ENCODE data around the gene VSTM2L.

Gene VSTM2L

GRCh38 chr20:37947943-37948342, 45.0 kb downstream of the VSTM2L start:
- DNase-seq (ENCODE audit: low read depth in 2 of 2): no peak
- H3K4me3 ChIP-seq (replicated peaks in 1 of 2; ENCODE audit: low read depth in 2 of 2, low read length in 2 of 2): no peak overlapping the region
- TF ChIP-seq CTCF (IDR thresholded peaks at IDR 0.05; ENCODE audit: low read depth, low read length): no peak

GRCh38 chr20:37948956-37949355, 46.0 kb downstream of the VSTM2L start:
- no peak for TF ChIP-seq CTCF (IDR thresholded peaks at IDR 0.05; ENCODE audit: low read depth, low read length)
- no peak overlapping the region for H3K4me3 ChIP-seq (replicated peaks in 1 of 2; ENCODE audit: low read depth in 2 of 2, low read length in 2 of 2)
- DNase-seq (ENCODE audit: low read depth in 2 of 2): no peak

GRCh38 chr20:37954190-37954589, 51.3 kb downstream of the VSTM2L start:
- no peak for DNase-seq (ENCODE audit: low read depth in 2 of 2)
- TF ChIP-seq CTCF (IDR thresholded peaks at IDR 0.05; ENCODE audit: low read depth, low read length): no peak
- H3K4me3 ChIP-seq (replicated peaks in 1 of 2; ENCODE audit: low read depth in 2 of 2, low read length in 2 of 2): no peak overlapping the region

- no peak for DNase-seq (ENCODE audit: low read depth in 2 of 2)
- H3K4me3 ChIP-seq (replicated peaks in 1 of 2; ENCODE audit: low read depth in 2 of 2, low read length in 2 of 2): no peak overlapping the region
- TF ChIP-seq CTCF (IDR thresholded peaks at IDR 0.05; ENCODE audit: low read depth, low read length): no peak
These were observed 51.7 kb downstream of the VSTM2L start for GRCh38 chr20:37954626-37955025.

GRCh38 chr20:37955511-37955910, 52.6 kb downstream of the VSTM2L start:
- H3K4me3 ChIP-seq (replicated peaks in 1 of 2; ENCODE audit: low read depth in 2 of 2, low read length in 2 of 2): no peak overlapping the region
- no peak for TF ChIP-seq CTCF (IDR thresholded peaks at IDR 0.05; ENCODE audit: low read depth, low read length)
- DNase-seq (ENCODE audit: low read depth in 2 of 2): no peak

GRCh38 chr20:37956107-37956585, 53.2 kb downstream of the VSTM2L start:
- DNase-seq (ENCODE audit: low read depth in 2 of 2): no peak
- no peak for TF ChIP-seq CTCF (IDR thresholded peaks at IDR 0.05; ENCODE audit: low read depth, low read length)
- H3K4me3 ChIP-seq (replicated peaks in 1 of 2; ENCODE audit: low read depth in 2 of 2, low read length in 2 of 2): no peak overlapping the region

GRCh38 chr20:37958856-37959520, 56.1 kb downstream of the VSTM2L start:
- no peak for TF ChIP-seq CTCF (IDR thresholded peaks at IDR 0.05; ENCODE audit: low read depth, low read length)
- H3K4me3 ChIP-seq (replicated peaks in 1 of 2; ENCODE audit: low read depth in 2 of 2, low read length in 2 of 2): no peak overlapping the region
- DNase-seq (ENCODE audit: low read depth in 2 of 2): no peak

Data from cardiac fibroblast (primary cell).